B cell (primary cell): ENCODE data around the gene NUP93.

Experiments
- CTCF ChIP-seq: fragments of 200-600 bp; IDR thresholded peaks from one replicate; pipeline ENCODE4 v1.8.0; 2022; ENCODE audit warnings: antibody characterized with exemption, mild to moderate bottlenecking
- EZH2 ChIP-seq: IDR thresholded peaks from 2 replicates; pipeline ENCODE4 v1.6.1; 2012; ENCODE audit warnings: borderline replicate concordance, low read depth, mild to moderate bottlenecking, moderate library complexity, low read length; ENCODE audit not compliant: insufficient read depth, poor library complexity, severe bottlenecking

GRCh38 chr16:56684256-56684925 is 45.5 kb upstream of the NUP93 start:
- TF ChIP-seq CTCF, result no peak
- no peak for TF ChIP-seq EZH2
